MM.1S (cell line): Measurements from ENCODE around the gene ARMC10.

Source experiments
- CTCF ChIP-seq: fragments of 300-600 bp; sonication (generic); IDR thresholded peaks from 2 replicates; pipeline ENCODE4 v1.5.1; 2016; ENCODE audit warnings: antibody characterized with exemption, low read length, mixed read lengths
- EZH2 ChIP-seq: fragments of 300-600 bp; sonication (generic); optimal IDR thresholded peaks from 2 replicates; pipeline ENCODE3; 2017; ENCODE audit warnings: low read depth, mild to moderate bottlenecking, antibody characterized with exemption, low read length, mixed read lengths
- EZH2phosphoT487 ChIP-seq: fragments of 300-600 bp; sonication (generic); IDR thresholded peaks from 2 replicates; pipeline ENCODE4 v1.6.1; 2018; ENCODE audit warnings: antibody characterized with exemption, low read length

GRCh38 chr7:103116991-103117390 lies 42.1 kb downstream of the ARMC10 start:
- TF ChIP-seq CTCF, result no peak
- TF ChIP-seq EZH2phosphoT487, result no peak
- no peak for TF ChIP-seq EZH2
